ENCODE measurements around the gene MACROD2.
A peak's percentile ranks its signal among the peaks of the same experiment; 100 is the strongest.

The MACROD2 gene

DNA sequence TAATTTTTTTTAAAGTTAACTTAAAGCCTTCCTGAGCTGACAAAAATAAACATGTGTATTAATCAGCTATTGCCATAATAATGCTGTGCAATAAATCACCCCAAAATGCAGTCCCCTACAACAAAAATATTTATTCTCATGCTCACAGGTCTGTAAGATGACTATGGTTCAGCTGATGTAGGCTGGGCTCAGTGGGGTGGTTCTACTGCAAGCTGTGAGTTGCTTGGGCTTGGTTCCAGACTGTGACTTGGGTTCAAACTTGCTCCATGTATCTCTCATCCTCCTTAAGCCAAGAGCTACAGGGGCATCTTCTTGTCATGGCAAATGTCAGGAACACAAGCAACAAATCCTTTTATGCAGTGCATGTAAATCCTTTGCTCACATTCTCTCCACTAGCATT, 1933.6 kb downstream of the MACROD2 start:
- TF ChIP-seq, protein P1, sequence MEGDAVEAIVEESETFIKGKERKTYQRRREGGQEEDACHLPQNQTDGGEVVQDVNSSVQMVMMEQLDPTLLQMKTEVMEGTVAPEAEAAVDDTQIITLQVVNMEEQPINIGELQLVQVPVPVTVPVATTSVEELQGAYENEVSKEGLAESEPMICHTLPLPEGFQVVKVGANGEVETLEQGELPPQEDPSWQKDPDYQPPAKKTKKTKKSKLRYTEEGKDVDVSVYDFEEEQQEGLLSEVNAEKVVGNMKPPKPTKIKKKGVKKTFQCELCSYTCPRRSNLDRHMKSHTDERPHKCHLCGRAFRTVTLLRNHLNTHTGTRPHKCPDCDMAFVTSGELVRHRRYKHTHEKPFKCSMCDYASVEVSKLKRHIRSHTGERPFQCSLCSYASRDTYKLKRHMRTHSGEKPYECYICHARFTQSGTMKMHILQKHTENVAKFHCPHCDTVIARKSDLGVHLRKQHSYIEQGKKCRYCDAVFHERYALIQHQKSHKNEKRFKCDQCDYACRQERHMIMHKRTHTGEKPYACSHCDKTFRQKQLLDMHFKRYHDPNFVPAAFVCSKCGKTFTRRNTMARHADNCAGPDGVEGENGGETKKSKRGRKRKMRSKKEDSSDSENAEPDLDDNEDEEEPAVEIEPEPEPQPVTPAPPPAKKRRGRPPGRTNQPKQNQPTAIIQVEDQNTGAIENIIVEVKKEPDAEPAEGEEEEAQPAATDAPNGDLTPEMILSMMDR (conservative IDR thresholded peaks at IDR 0.05; ENCODE audit: low read depth, low read length), result no peak
- no peak overlapping the region for H3K4me3 ChIP-seq (ENCODE audit: low read length)
- no peak for DNase-seq (ENCODE audit: low read depth)

DNA sequence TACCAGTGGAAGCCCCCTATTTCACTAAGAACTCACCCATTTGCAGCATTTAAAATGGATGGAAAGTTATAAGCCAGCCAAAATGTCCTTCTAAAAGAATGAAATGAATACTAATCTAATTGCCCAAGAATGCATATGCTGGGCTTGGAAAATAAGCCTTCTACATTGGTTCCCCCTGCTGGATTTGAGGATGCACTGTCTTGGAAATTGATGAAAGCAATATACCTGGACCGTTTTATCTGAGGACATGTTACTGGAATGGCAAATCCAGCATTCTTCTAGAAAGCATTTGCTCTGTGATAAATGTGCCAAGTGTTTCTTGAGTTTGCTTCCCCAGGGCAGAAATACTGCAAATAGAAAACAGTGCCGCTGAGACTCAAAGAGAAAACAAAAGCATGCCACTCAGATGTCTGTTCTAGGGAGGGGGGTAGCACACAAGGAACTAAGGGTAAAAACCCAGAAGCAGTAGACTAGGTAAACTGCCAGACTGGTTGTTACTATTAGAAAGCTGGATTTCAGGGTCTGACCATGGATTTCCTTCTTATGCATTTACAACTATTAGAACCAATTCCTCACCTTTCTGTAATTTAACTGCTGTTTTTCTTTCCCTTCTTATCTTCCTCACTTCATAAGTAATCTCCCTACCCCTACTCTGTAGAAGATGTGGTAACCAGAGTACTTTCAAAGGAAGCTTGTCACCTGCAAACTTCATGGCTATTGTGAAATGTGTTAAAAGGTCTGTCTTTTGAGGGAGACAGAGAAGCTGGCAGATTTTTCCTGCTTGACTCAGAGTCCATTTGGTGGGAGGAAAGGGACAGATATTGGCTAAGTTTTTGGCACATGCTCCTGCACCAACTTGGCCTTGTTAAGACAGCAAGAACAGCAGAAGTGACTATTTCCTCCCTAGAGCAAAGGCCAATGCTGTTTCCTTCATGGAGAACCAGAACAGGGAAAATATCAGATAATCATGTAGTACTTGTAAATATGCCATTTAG, 1935.3 kb downstream of the MACROD2 start:
- H3K4me3 ChIP-seq (ENCODE audit: low read length), result no peak overlapping the region
- TF ChIP-seq, protein P1 (conservative IDR thresholded peaks at IDR 0.05; ENCODE audit: low read depth, low read length), result peak; percentile 54
- peak; percentile 4 for DNase-seq (ENCODE audit: low read depth)

DNA sequence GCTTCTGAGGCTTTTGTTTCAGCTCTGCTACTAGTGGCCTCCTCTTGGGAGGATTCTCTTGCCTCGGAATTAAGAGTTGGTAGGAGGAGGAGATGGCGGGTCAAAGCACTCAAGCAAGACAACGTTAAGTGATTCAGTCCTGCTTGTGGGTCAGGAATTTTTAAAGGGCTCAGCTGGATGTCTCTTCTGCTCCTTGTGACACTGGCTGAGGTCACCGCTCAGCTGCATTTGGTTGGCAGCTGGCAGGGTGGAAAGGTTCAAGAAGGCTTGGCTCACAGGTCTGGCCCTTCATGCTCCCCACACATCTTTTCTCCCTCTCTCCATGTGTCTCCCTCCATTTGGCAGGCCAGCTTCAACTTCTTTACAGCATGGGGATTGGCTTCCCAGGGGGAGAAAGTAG, 1936.6 kb downstream of the MACROD2 start:
- H3K4me3 ChIP-seq (ENCODE audit: low read length), result no peak overlapping the region
- TF ChIP-seq, protein P1 (conservative IDR thresholded peaks at IDR 0.05; ENCODE audit: low read depth, low read length), result no peak
- DNase-seq (ENCODE audit: low read depth), result no peak

DNA sequence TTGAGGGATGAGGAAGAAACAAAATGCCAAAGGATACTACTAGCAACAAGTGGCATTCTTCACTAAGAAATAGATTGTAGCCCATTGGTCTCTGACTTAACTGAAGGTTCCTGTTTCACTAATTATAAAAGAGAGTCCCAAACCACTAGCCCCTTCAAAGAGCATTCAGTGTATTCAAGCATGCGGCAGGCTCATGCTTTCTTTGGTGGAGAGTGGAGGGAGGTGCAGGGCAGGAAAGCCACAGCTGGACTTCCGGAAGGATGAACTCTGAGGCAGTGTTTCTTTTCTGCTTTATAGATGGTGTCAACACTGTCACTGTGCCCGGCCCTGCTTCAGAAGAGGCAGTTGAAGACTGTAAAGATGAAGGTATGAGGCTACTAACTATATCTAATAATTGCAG, 1941.9 kb downstream of the MACROD2 start:
- no peak overlapping the region for H3K4me3 ChIP-seq (ENCODE audit: low read length)
- TF ChIP-seq, protein P1 (conservative IDR thresholded peaks at IDR 0.05; ENCODE audit: low read depth, low read length), result no peak
- no peak for DNase-seq (ENCODE audit: low read depth)

DNA sequence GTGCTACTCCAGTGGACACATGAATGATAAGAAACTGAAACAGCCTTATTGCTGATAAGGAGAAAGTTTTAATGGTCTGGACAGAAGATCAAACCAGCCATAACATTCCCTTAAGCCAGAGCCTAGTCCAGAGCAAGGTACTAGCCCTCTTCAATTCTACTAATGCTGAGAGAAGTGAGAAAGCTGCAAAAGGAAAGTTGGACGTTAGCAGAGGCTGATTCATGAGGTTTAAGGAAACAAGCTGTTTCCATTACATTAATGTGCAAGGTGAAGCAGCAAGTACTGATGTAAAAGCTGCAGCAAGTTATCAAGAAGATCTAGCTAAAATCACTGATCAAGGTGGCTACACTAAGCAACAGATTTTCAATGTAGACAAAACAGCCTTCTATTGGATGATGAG, 1943.5 kb downstream of the MACROD2 start:
- no peak overlapping the region for H3K4me3 ChIP-seq (ENCODE audit: low read length)
- TF ChIP-seq, protein P1 (conservative IDR thresholded peaks at IDR 0.05; ENCODE audit: low read depth, low read length), result no peak
- DNase-seq (ENCODE audit: low read depth), result no peak

DNA sequence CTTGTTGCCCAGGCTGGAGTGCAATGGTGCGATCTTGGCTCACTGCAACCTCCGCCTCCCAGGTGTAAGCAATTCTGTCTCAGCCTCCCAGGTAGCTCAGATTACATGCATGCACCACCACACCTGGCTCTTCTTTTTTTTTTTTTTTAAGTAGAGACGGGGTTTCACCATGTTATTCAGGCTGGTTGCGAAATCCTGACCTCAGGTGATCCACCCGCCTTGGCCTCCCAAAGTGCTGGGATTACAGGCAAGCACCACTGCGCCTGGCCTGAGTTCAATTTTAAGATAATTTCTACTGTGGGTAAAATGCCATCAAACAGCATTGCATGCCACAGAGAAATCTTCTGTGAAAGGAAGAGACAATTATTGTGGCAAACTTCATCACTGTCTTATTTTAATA, 1944.8 kb downstream of the MACROD2 start:
- H3K4me3 ChIP-seq (ENCODE audit: low read length), result no peak overlapping the region
- no peak for DNase-seq (ENCODE audit: low read depth)
- TF ChIP-seq, protein P1 (conservative IDR thresholded peaks at IDR 0.05; ENCODE audit: low read depth, low read length), result no peak

DNA sequence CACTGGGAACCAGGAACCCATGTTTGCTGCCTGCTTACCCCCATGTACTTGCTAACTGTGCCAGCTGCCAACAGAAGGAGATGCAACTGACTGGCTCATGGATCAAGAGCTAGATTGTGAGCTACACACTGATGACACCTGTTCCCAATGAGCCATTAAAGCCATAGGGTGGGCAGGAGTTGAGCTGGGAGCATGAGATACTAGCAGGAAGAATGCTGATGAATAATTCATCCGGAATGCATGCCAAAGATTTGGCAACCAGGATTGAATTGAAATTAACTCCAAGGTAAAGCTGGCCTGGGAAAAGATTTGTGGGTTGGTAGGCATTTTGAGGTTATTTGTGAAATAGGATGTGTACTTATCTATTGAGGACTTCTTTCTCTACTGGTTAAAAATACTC, 1946.8 kb downstream of the MACROD2 start:
- TF ChIP-seq, protein P1 (conservative IDR thresholded peaks at IDR 0.05; ENCODE audit: low read depth, low read length), result no peak
- no peak overlapping the region for H3K4me3 ChIP-seq (ENCODE audit: low read length)
- no peak for DNase-seq (ENCODE audit: low read depth)

Measured in retinal pigment epithelial cell (primary cell).